GM23338 (cell line): Measurements from ENCODE around the gene BNC1. TPM values are rescaled to one million over a fixed set of nuclear protein-coding genes. Genes with fewer than 3 reads are reported as not detected.

Experiments
- ATAC-seq: fragments of 200-7000 bp; cut with Tn5 transposase; 3 replicates; pipeline ENCODE4 v1.9.1; 2020
- DNase-seq: peaks from one replicate; pipeline ENCODE4 v3.0.0-alpha.2; 2015; ENCODE audit warnings: low spot score
- H2AFZ ChIP-seq: fragments of 200-600 bp; sonication (generic); 2 replicates; pipeline ENCODE4 v1.8.0; 2016; ENCODE audit warnings: antibody characterized with exemption, mild to moderate bottlenecking, moderate library complexity
- H3F3A ChIP-seq: fragments of 200-600 bp; sonication (generic); replicated peaks from 2 replicates; pipeline ENCODE4 v1.8.0; 2017; ENCODE audit warnings: antibody characterized with exemption, mixed run types, low read depth
- H3K27ac ChIP-seq: fragments of 200-600 bp; sonication (generic); 2 replicates; pipeline ENCODE4 v1.6.1; 2016; ENCODE audit warnings: low read depth
- H3K27me3 ChIP-seq: fragments of 200-600 bp; sonication (generic); 2 replicates; pipeline ENCODE4 v1.8.0; 2016; ENCODE audit warnings: mild to moderate bottlenecking, mixed run types, moderate library complexity; ENCODE audit not compliant: insufficient read depth
- H3K36me3 ChIP-seq: fragments of 200-600 bp; sonication (generic); 2 replicates; pipeline ENCODE4 v1.8.0; 2016; ENCODE audit warnings: mild to moderate bottlenecking; ENCODE audit not compliant: insufficient read depth
- H3K4me1 ChIP-seq: fragments of 200-600 bp; sonication (generic); 2 replicates; pipeline ENCODE4 v1.8.0; 2016; ENCODE audit warnings: mild to moderate bottlenecking, moderate library complexity; ENCODE audit not compliant: insufficient read depth
- H3K4me2 ChIP-seq: fragments of 200-600 bp; sonication (generic); 2 replicates; pipeline ENCODE4 v1.7.1; 2017; ENCODE audit warnings: mixed run types
- H3K4me3 ChIP-seq: fragments of 200-600 bp; sonication (generic); 2 replicates; pipeline ENCODE4 v1.6.1; 2016; ENCODE audit warnings: mixed run types
- H3K79me2 ChIP-seq: fragments of 200-600 bp; sonication (generic); replicated peaks from 2 replicates; pipeline ENCODE4 v1.8.0; 2017; ENCODE audit warnings: mild to moderate bottlenecking; ENCODE audit not compliant: insufficient read depth
- H3K9me2 ChIP-seq: fragments of 200-600 bp; sonication (generic); 2 replicates; pipeline ENCODE4 v1.8.0; 2017; ENCODE audit not compliant: insufficient read depth
- H4K20me1 ChIP-seq: fragments of 200-600 bp; sonication (generic); replicated peaks from 2 replicates; pipeline ENCODE4 v1.8.0; 2017; ENCODE audit warnings: mild to moderate bottlenecking; ENCODE audit not compliant: insufficient read depth
- H3K27ac Mint-ChIP-seq: 2 replicates; pipeline ENCODE4 v1.8.0; 2020; ENCODE audit warnings: inconsistent platforms, mild to moderate bottlenecking, moderate library complexity, mixed read lengths
- H3K27me3 Mint-ChIP-seq: 3 replicates; pipeline ENCODE4 v1.8.0; 2022; ENCODE audit warnings: low read depth, mild to moderate bottlenecking, moderate library complexity, mixed read lengths, inconsistent platforms; ENCODE audit not compliant: insufficient read depth, poor library complexity
- H3K36me3 Mint-ChIP-seq: 3 replicates; pipeline ENCODE4 v1.8.0; 2021; ENCODE audit warnings: low read depth, mild to moderate bottlenecking, inconsistent platforms, moderate library complexity, mixed read lengths
- H3K4me1 Mint-ChIP-seq: 3 replicates; pipeline ENCODE4 v1.8.0; 2020; ENCODE audit warnings: mild to moderate bottlenecking, inconsistent platforms, mixed read lengths
- H3K4me3 Mint-ChIP-seq: 3 replicates; pipeline ENCODE4 v1.8.0; 2021; ENCODE audit warnings: moderate library complexity, mild to moderate bottlenecking, inconsistent platforms, mixed read lengths
- H3K9me3 Mint-ChIP-seq: 3 replicates; pipeline ENCODE4 v1.8.0; 2020; ENCODE audit warnings: moderate library complexity, mild to moderate bottlenecking, inconsistent platforms, mixed read lengths
- CTCF ChIP-seq, 2 experiments: fragments of 200-600 bp in 1 of 2; sonication (generic) in 1 of 2; conservative IDR thresholded peaks; 2 replicates each; pipeline versions ENCODE4 v1.5.1 to v1.6.1; 2016 to 2017; ENCODE audit warnings: antibody characterized with exemption in 2 of 2, low read depth in 2 of 2, mild to moderate bottlenecking in 2 of 2, moderate library complexity in 1 of 2
- ETS1 ChIP-seq: IDR thresholded peaks from 2 replicates; pipeline ENCODE4 v1.6.1; 2016; ENCODE audit warnings: antibody characterized with exemption
- EZH2 ChIP-seq: fragments of 200-600 bp; sonication (generic); IDR thresholded peaks from one replicate; pipeline ENCODE4 v1.8.0; 2017; ENCODE audit warnings: antibody characterized with exemption, mild to moderate bottlenecking, low read depth; ENCODE audit not compliant: unreplicated experiment
- REST ChIP-seq: IDR thresholded peaks from one replicate; pipeline ENCODE4 v1.6.1; 2018; ENCODE audit warnings: antibody characterized with exemption; ENCODE audit not compliant: unreplicated experiment
- ZNF114 ChIP-seq: fragments of 250-450 bp; sonication (Bioruptor Pico); IDR thresholded peaks from 2 replicates; pipeline ENCODE4 v1.5.0; 2020; ENCODE audit warnings: mild to moderate bottlenecking, moderate library complexity
- ZNF331 ChIP-seq: fragments of 250-450 bp; sonication (Bioruptor Pico); IDR thresholded peaks from 2 replicates; pipeline ENCODE4 v1.5.0; 2020; ENCODE audit warnings: low read depth, mild to moderate bottlenecking, moderate library complexity
- ZNF462 ChIP-seq: fragments of 250-450 bp; sonication (Bioruptor Pico); IDR thresholded peaks from 2 replicates; pipeline ENCODE4 v1.5.0; 2020; ENCODE audit warnings: mild to moderate bottlenecking, moderate library complexity
- polyA plus RNA-seq: library from polyadenylated mRNA; unstranded; fragments of >200 nt; fragmentation: Nextera tagmentation; extraction: Ambion mirVana; gene quantifications from 2 replicates; pipeline ENCODE4 v1.2.1, GENCODE V29; 2016
- total RNA-seq: library from RNA; depleted of rRNA; stranded (reverse); fragments of >200 nt; shearing (Covaris generic); gene quantifications from 2 replicates; pipeline ENCODE4 v1.2.3, GENCODE V29; 2014

BNC1 gene
- total and polyA plus RNA-seq, 2 experiments from 2014 or later, result 0.26 to 1.1 TPM

GRCh38 chr15:83250781-83251180, 33.7 kb downstream of the BNC1 start:
- no peaks in the 10 kb centered on the region for H3K36me3 ChIP-seq
- no peak overlapping the region for H3K4me3 ChIP-seq
- H3K9me2 ChIP-seq, result no peaks in the 10 kb centered on the region
- H3F3A ChIP-seq, result no peaks in the 10 kb centered on the region
- H3K4me1 ChIP-seq, result peaks cover 10% of the 10 kb centered on the region
- DNase-seq (no peak), ATAC-seq (no peak)
- Mint-ChIP-seq H3K9me3 (no peaks in the 10 kb centered on the region), H3K4me1 (peaks cover 9% of the 10 kb centered on the region), H3K27ac (no peak overlapping the region), H3K36me3 (no peaks in the 10 kb centered on the region), H3K4me3 (no peak overlapping the region), H3K27me3 (peaks cover 4% of the 10 kb centered on the region)
- TF ChIP-seq ZNF114 (CRISPR knock-in tag) (no peak), REST (no peak), ZNF462 (CRISPR knock-in tag) (no peak), ZNF331 (CRISPR knock-in tag) (no peak), EZH2 (no peak), ETS1 (no peak), CTCF (conservative IDR thresholded peaks at IDR 0.05; ENCODE audit: low read depth in 2 of 2) (no peak)
- H4K20me1 ChIP-seq, result no peaks in the 10 kb centered on the region
- no peak overlapping the region for H2AFZ ChIP-seq
- no peaks in the 10 kb centered on the region for H3K27me3 ChIP-seq
- H3K79me2 ChIP-seq, result no peaks in the 10 kb centered on the region
- no peak overlapping the region for H3K27ac ChIP-seq
- no peak overlapping the region for H3K4me2 ChIP-seq
